HepG2 (cell line): ENCODE measurements around the gene CKAP5.

Source experiments
- CHD2 ChIP-seq: IDR thresholded peaks from 2 replicates; pipeline ENCODE4 v1.6.1; 2011; ENCODE audit warnings: low read depth, low read length, improper control_type of control experiment
- RBM22 ChIP-seq: fragments of 200-400 bp; formaldehyde crosslinking; optimal IDR thresholded peaks from 2 replicates; pipeline ENCODE3; 2017; ENCODE audit warnings: mild to moderate bottlenecking, low read length, moderate library complexity
- RNF2 ChIP-seq: fragments of 450-650 bp; conservative IDR thresholded peaks from 2 replicates; pipeline ENCODE4 v1.6.1; 2016; ENCODE audit warnings: low read depth
- THAP9 ChIP-seq: sonication (generic); formaldehyde crosslinking; IDR thresholded peaks from 2 replicates; pipeline ENCODE4; 2020; ENCODE audit warnings: missing genetic modification reagents, mild to moderate bottlenecking, borderline replicate concordance
- ZNF274 ChIP-seq: sonication (generic); formaldehyde crosslinking; IDR thresholded peaks from 2 replicates; pipeline ENCODE4 v1.5.1; 2020; ENCODE audit warnings: mild to moderate bottlenecking, missing genetic modification reagents
- ZNF737 ChIP-seq: sonication (generic); formaldehyde crosslinking; IDR thresholded peaks from 2 replicates; pipeline ENCODE4 v1.5.0; 2020; ENCODE audit warnings: missing genetic modification reagents, mild to moderate bottlenecking, borderline replicate concordance
- TF ChIP-seq, protein P1 (sequence below): sonication (generic); formaldehyde crosslinking; IDR thresholded peaks from 2 replicates; pipeline ENCODE4 v1.5.0; 2020; ENCODE audit warnings: mild to moderate bottlenecking, missing genetic modification reagents, moderate library complexity

- TF ChIP-seq THAP9 (CRISPR knock-in tag) (no peak), ZNF274 (no peak), ZNF737 (CRISPR knock-in tag) (no peak), RNF2 (no peak), CHD2 (no peak), RBM22 (no peak)
- TF ChIP-seq, protein P1, sequence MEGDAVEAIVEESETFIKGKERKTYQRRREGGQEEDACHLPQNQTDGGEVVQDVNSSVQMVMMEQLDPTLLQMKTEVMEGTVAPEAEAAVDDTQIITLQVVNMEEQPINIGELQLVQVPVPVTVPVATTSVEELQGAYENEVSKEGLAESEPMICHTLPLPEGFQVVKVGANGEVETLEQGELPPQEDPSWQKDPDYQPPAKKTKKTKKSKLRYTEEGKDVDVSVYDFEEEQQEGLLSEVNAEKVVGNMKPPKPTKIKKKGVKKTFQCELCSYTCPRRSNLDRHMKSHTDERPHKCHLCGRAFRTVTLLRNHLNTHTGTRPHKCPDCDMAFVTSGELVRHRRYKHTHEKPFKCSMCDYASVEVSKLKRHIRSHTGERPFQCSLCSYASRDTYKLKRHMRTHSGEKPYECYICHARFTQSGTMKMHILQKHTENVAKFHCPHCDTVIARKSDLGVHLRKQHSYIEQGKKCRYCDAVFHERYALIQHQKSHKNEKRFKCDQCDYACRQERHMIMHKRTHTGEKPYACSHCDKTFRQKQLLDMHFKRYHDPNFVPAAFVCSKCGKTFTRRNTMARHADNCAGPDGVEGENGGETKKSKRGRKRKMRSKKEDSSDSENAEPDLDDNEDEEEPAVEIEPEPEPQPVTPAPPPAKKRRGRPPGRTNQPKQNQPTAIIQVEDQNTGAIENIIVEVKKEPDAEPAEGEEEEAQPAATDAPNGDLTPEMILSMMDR = no peak
These were observed 9.8 kb upstream of the CKAP5 start for GRCh38 chr11:46855863-46856262.
